NCI-H82 (cell line): ENCODE results near the gene BTBD2.

Source experiments
- DNase-seq: peaks from one replicate; lab custom pipeline; 2025; lab: John Stamatoyannopoulos, UW

BTBD2 gene

DNA sequence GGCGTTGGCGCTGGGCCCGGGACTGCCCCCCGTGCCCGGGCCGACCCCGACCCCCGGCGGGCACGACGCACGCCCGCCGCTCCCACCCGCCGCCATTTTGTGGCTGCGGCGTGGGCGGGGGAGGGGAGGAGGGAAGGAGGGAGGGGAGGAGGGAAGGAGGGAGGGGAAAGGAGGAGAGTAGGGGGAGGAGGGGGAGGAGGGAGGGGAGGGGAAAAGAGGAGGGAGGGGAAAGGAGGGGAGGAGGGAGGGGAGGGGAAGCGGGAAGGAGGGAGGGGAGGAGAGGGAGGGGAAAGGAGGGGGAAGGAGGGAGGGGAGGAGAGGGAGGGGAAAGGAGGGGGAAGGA is at the start of gene BTBD2:
Gene BTBD2, minus strand, starts transcription at position 107 of the 343 bp plus-strand sequence. Its CDS starts 11 bp downstream, at position 96.
- DNase-seq: peak; percentile 73

DNA sequence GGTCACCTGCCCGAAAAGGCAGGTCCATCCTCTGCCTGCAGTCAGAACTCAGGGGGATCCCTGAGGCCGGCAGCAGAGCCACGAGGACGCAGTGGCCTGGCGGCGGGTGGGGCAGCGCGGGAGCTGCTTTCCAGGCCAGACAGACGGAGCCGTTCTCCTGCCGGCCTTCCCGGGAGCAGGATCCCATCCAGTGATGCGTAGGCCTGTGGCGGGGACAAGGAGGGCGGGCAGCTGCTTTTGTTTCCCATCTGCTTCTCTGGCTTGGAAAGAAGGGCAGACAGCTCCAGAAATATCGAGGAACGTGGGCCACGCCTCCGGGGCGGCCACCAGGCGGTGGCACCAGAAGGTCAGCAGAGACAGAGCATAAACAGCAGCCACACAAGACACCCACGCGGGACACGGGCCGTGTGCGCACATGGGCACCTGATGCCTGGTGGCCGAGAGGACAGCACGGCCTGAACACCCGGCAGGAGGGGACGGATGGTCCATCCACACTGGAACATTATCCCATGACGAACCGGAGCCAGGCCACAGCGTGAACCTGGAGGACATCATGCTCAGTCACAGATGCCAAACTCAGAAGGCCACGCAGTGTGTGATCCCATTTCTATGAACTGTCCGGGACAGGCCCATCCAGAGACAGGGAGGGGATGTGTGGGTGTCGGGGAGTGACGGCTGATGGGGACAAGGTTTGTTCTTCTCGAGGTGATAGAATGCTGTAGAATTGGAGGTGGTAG is 49.4 kb upstream of the BTBD2 start:
- DNase-seq: no peak

DNA sequence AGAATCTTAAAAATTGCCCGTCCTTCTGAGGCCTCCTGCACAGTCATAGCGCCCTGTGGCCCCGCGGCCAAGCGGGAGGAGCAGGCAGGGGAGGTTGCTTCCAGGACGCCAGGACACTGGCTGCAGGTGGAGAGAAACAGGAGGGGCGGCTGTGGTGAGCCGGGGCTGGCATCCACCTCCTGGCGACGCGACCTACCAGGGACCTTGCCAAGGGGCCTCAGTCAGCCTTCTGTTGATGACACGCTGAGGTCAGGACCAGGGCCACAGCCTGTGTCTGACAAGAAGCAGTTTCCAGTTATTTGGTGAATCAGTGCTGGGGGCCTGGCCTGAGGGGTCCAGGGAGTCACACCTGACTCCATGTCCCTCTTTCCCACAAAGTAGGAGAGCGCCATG is 48.9 kb upstream of the BTBD2 start:
- no peak for DNase-seq

DNA sequence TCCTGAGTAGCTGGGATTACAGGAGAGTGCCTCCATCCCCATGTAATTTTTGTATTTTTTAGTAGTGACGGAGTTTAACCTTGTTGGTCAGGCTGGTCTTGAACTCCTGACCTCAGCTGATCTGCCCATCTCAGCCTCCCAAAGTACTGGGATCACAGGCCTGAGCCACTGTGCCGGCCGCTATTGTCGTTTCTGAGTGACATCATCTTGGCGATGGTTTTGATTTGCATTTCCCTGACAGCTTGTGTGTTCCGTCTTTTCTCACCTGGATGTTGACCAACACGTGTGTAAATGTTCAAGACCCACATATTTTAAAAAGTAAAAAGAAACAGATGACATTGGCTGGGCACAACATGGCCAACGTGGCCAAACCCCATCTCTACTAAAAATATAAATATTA is 48.3 kb upstream of the BTBD2 start:
- DNase-seq: no peak

DNA sequence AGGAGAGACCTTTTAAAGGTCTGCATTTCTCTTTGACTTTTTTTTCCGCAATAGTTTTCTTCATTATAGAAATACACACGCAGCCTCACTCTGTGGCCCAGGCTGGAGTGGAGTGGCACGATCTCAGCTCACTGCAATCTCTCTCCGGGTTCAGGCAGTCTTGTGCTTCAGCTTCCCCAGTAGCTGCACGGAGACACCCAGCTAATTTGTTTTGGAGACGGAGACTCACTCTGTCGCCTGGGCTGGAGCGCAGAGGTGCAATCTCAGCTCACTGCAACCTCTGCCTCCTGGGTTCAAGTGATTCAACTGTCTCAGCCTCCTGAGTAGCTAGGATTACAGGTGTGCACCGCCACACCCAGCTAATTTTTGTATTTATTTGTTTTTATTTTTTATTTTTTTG is 47.3 kb upstream of the BTBD2 start:
- DNase-seq: no peak

DNA sequence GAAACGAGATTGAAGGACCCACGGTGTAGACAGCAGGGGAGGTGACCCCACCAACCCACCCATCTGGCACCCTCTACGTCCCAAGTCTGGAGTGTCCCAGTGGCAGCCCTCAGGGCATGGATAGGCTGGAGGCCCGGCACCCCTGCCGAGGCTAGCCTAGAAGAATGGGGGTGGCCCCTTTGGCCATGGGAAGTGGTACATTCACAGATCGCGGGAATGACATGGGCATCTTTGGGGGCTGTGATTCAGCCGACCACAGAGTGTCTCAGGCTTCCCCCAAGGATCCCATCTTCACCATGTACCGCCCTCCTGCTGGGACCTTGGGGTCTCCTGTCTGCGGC is 46.8 kb upstream of the BTBD2 start:
- DNase-seq: no peak

DNA sequence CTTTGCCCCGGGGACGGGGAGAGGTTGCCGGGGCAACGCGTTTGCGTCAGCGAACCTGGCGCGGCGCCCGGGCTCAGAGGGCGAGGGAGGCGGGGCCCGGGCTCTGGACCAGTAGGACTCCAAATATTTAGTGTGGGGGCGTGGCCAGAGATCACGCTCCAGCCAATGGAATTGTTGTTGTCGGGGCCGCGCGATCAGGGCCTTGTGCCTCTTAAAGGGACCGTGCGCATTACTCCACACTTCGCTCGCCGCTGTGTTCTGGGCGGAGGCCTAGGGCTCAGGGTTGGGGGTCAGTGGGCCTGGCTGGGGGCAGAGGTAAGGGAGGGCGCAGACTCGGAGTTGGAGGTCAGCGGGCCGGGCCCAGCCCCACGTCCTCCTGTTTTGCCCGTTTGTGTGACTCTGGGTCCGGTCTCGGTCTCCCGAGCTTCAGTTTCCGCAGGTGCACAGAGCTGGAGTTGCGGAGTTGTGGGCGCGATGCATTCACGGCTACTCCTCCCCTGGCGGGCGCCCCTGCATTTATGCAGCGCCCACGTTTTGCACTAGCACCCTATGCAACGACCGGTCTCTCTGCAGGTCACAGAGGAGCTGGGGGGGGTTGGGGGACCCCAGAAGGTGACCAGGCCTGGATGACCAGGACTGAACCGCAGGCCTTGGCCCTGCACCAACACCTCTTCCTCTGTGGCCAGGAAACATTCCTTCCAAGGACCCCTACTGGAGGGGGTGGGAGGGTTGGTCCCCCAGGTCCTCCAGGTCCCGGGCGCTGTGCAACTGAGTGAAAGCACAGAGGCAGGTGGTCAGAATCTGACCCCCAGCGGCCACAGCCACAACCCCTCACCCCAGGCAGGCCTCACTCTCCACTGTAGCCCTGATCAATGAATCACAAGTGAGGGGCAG is 46.2 kb upstream of the BTBD2 start:
- DNase-seq: peak; percentile 99

DNA sequence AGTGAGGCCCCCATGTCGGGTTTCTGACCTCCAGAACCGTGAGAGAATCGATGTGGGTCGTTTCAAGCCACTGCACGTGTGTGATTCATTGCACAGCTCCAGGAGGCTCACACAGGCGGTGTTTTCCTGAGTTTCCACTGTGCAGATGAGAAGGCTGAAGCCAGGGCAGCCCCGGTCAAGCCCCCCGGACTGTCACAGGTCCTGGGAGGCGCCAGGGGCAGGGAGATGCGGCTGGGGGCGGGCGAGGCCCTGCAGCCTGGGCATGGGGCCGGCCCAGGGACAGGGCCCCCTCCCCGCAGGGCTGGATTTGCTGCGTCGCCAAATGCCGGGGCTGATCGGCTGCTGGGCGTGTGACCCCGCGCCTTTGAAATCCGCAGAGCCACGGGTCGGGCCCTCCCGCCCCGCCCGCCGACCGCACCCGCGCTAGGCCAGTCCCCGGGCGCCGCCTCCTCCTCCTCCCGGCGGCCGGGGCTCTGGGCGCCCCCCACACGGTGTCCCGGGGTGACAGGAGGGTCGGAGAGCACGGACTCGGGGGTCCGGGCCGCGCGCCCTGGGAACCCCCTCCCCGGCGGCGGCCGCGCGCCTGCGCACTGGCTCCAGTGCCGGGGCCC is 45.5 kb upstream of the BTBD2 start:
- peak; percentile 84 for DNase-seq

DNA sequence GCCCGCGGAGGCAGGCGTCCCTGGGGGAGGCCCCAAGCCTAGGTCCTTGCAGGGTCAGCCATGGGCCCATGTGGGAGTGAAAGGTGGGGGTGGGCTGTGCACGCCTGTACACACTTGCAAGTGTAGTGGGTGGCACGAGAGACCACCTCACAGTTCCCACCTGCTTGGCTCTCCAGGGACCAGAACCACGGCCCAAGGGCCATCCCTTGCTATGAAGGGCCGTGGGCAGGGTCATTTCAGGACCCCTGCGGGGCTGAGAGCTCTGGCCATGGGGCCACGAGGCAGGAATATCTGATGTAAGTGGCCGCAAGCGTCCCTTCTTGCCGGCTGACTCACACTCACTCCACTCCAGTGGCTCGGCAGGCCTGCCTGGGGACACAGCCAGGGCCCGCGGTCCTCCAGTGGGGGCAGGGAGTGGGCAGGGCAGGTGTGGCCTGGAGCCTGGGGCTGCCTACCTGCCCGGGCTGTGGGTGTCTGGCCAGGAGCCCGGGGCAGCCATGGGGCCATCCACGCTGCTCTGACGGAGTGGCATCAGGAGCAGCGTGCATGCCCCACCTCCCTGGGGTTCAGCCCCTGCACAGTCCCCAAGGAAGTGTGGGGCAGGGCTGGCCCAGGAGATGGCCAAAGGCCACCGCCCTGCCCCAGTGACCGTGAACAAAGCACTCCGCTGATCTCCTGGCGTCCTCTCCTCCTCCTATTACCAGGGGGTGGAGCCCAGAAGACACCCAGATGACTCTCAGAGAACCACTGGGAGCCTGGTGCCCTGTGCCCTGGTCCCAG is 44.1 kb upstream of the BTBD2 start:
- no peak for DNase-seq

DNA sequence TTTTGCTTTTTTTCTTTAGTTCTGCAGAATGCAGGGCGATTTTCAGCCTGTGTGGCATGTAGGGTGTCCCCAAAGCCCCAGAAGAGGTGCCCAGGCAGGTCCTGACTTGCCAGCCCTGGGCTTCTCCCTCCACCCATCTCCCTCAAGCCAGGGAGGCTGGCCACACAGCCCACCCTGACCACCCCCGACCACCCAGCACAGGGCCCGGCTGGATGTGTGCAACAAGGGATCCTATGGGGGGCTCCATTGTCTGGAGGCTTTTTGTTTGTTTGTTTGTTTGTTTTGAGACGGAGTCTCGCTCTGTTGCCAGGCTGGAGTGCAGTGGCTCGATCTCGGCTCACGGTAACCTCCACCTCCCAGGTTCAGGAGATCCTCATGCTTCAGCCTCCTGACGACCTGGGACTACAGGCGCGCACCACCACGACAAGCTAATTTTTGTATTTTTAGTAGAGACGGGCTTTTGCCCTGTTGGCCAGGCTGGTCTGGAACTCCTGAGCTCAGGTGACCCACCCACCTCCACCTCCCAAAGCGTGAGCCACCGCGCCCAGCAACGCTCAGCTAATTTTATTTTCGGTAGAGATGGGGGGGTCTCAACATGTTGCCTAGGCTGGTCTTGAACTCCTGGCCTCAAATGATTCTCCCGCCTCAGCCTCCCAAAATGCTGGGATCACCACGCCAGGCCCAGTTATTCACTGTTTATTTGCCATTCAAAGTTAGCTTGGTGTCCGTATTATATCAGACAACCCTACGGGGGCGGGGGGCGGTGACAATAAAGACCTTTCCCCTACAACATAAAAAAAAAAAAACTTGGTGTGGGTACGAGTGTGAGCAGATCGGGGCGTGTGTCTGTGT is 43.3 kb upstream of the BTBD2 start:
- DNase-seq: no peak

DNA sequence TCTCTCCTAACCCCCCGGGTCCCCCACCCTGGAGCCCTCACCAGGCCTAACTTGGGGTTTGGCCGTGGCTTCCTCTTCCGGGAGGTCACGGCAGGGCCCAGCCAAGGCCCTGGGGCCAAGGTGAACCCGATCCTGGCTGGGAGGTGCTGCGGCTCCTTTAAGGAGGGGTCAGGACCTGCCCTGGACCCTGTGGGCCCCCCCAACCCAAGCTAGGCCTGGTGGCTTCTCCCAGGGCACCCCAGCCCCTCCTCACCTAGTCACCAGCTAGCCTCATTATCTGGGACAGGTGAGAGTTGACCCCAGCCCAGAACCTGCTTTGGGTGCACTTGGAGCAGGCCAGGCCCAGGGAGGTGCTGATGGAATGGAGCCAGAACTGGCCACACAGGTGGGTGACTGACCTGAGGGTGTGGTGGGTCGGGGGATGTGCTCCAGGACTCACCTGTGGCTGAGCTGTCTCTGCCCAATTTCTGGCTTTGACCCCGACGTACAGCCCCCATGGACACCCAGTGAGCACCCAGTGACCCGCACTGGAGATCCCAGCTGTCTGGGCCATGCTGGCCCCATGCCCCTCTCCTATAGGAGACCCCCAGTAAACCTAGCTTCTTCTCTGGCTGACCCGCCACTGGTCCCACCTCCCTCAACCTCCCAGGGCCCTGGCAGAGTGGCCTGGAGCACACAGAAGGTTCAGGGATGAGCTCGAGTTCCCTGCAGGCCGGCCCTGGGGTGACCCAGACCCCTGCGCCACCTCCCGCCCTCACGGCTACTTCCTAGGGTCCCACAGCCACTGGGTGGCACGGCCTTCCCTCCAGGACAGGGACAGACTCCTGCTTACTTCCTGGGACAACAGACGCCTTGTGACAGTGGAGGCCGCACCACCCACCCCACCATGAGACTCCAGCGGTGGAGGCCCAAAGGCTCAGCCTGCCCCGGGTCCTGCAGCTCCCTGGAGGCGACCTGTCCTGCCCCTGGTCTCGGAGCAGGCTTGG is 42.3 kb upstream of the BTBD2 start:
- no peak for DNase-seq

DNA sequence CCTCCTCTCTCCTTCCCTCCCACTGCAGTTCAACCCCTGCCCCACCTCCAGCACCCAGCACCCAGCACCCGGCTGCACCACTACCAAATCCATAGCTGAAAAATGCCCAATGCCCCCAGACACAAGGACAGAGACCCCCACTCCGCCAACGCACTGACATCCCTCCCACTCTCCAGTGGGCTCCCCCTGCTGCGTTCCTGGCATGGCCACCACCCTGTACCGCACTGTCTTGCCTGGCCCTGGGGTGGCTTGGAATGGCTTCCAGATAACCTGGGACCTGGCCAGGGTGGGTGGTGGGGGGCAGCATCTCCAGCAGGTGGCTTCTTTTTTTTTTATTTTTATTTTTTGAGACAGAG is 41.3 kb upstream of the BTBD2 start:
- no peak for DNase-seq

DNA sequence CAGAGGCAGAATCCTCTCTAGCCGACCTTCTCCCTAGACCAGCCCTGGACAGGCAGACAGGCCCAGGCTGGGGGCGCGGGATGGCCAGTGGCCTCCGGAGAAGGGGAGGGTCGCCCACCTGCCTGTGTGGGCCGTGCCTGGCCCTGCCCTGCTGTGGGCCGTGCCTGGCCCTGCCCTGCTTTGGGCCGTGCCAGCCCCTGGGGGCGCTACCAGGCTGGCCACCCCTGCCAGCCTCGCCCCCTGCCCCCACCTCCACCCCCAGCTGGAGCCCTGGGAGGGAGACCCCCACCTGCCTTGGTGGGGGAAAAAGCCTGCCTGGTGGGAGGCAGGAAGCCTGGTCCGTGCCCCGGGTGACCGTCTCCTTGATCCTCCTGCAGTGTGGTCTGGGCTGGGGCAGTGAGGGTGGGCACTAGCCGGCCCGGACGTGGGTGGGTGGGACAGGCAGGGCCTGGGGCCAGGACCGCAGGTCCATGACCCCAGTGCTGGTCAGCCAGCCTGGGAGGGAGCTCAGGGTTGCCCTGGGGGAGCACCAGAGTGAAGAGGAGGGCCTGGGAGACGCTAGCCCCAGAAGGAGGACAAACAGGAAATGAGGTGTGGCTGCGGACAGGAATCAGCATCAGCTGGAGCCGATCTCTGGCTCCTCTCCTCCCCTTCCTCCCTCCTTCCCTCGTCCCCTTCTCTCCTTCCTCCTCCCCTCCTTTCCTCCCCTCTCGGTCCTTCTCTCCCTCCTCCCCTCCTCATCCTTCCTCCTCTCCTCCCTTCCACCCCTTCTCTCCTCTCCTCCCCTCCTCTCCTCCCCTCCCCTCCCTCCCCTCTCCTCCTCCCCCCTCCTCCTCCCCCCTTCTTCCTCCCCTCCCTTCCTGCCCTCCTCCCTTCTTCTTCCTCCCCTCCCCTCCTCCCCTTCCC is 40.7 kb upstream of the BTBD2 start:
- DNase-seq: no peak

DNA sequence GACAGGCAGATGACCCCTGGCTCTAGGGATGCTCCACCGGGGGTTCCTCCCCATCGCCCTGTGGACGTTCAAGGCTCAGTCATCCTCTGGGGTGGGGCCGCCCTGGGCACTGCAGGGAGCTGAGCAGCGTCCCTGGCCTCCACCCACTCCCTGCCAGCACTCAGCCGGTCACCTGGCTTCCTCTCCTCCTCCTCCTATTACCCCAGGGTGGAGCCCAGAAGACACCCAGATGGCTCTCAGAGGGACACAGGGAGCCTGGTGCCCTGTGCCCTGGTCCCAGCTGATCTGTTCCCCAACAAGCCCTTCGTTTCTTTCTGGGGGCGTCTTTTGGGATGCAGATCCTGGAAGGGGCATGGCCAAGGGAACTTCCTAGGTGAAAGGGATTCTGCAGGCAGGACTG is 39.2 kb upstream of the BTBD2 start:
- no peak for DNase-seq

DNA sequence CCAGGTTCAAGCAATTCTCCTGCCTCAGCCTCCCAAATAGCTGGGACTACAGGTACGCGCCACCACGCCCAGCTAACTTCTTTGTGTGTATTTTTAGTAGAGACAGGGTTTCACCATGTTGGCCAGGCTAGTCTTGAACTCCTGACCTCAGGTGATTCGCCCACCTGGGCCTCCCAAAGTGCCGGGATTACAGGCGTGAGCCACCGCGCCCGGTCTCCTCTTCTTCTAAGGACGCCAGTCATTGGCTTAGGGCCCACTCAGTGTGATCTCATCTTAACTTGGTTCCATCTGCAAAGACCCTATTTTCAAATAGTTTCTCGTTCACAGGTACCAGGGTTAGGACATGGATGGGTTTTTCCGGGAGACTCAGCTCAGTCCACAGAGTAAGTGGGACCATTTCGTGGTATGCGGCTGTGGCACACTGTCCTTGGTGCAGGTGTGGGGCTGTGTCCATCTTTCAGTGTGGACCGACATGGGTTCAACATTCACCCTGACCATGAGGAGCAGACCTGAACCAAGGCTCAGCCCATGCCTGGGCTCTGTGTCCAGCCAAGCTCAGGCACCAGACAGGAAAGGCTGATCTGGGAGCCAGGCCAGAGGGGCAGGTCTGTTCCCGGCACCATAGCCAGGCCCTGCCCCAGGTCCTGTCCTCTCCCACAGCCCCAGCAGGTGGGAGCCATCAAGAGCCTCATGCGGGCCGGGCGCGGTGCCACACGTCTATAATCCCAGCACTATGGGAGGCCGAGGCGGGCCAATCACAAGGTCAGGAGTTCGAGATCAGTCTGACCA is 38.3 kb upstream of the BTBD2 start:
- no peak for DNase-seq

DNA sequence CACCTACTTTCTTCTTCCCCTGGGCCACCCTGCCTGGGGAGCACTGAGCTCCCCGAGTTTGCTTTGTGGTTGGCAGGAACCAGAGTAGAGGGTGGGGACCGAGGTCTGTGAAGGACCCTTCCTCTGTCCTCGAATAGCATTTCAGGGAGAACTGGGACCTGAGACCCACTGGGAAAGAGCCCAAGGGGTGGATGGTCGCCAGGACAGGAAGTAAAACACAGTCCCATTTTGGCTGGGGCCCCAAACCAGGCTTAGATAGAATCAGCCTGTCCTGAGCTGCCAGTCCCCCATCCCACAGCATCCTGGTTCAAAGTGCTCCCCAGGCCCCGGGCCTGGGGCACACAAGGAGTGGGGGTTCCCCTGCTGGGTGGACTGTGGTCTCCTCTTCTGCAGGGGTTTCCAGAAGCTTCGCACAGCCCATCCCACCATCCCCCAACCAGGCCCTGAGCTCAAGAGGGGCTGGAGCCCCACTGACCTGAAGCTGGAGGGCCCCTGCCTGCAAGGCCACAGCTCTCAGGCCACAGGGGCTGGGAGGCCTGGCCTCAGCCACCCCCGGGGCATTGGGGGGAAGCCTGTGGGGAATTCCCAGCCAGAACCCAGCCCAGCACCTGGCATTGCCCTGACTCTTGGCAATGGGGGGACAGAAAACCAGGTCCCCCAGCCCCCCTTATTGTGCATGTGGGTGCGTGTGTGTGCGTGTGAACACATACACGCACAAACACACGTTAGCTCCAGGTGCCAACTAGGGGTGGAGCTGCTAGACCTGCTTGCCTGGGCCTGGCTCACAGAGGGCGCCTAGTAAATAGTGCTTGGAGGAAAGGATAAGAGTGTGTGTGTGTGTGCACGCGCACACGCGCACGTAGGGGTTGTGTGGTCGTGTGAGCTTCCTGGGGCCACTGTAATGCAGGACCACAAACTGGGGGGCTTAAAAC is 36.5 kb upstream of the BTBD2 start:
- no peak for DNase-seq
